Activated T-helper 2 cell treated with anti-CD3 and anti-CD28 coated beads, Interferon-gamma antibody, Interleukin-2, Interleukin-4, amounts not matched to agents 10 μg/mL and 5 μg/mL and 100 μg/mL, durations not matched to agents 14 hours and 24 hours and 36 hours (primary cell): ENCODE data around the gene CDYL2. TPM values are rescaled to one million over a fixed set of nuclear protein-coding genes. Genes with fewer than 3 reads are reported as not detected.

ENCODE experiments used
- DNase-seq: peaks from one replicate; pipeline ENCODE4 v3.0.0; 2021; ENCODE audit warnings: low spot score
- H3K27ac Mint-ChIP-seq: one replicate; pipeline ENCODE4 v1.8.0; 2021; ENCODE audit warnings: mixed read lengths
- H3K27me3 Mint-ChIP-seq: one replicate; pipeline ENCODE4 v1.8.0; 2021; ENCODE audit warnings: low read depth, mixed read lengths
- H3K36me3 Mint-ChIP-seq: one replicate; pipeline ENCODE4 v1.8.0; 2021; ENCODE audit warnings: low read depth, mixed read lengths
- H3K4me1 Mint-ChIP-seq: one replicate; pipeline ENCODE4 v1.8.0; 2021; ENCODE audit warnings: low read depth, mixed read lengths
- H3K4me3 Mint-ChIP-seq: one replicate; pipeline ENCODE4 v1.8.0; 2021; ENCODE audit warnings: low read depth, mild to moderate bottlenecking, moderate library complexity, mixed read lengths
- H3K9me3 Mint-ChIP-seq: one replicate; pipeline ENCODE4 v1.8.0; 2021; ENCODE audit warnings: mixed read lengths
- intact Hi-C: fragments of 100-400 bp; cut with micrococcal nuclease; formaldehyde crosslinking; loops from one replicate; pipeline ENCODE4 v1.15.1; 2023
- total RNA-seq: library from RNA; stranded (reverse); gene quantifications from 2 replicates; pipeline ENCODE4 v1.2.3, GENCODE V29; 2022

The CDYL2 gene
- total RNA-seq, 1 donor from 2014 or later, result 26.2 TPM

DNA sequence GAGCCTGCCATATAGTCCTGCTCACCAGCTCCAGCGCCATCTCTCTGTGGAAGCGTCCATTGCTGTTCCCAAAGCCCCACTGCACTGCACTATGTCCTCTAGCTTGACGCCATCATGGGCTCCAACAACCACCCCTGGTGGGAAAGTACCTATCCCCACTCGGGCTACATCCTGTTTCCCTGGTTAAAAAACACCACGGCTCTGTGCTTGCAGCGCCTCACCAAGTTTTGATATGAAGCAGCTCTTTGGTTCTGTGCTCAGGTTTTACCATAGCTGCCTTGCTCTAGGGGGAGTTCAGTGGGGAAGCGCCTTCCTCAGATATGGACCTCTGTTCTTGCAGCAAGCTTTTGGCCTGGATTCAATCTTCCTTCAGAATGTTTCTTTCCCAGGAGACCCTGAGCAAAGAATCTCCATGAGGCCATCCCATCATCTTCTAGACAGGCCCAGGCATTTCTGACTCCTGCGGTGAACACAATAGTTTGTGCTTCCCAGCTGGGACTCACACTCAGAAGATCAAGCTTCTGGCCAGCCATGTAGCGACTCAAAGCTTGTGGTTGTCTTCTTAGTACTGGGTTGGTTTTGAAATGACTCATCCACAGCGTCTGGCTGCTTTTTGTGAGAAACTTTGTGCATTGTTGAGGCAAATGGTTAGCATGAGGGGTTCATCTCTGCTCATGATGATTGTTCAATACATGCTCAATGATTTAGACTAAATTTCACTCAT is 224.1 kb downstream of the CDYL2 start:
- intact Hi-C loops, result loop anchor here (1.0 to 10.0 kb wide), 15 partner anchors 11 to 1805 kb away; partner anchors contain the start of gene MAF

DNA sequence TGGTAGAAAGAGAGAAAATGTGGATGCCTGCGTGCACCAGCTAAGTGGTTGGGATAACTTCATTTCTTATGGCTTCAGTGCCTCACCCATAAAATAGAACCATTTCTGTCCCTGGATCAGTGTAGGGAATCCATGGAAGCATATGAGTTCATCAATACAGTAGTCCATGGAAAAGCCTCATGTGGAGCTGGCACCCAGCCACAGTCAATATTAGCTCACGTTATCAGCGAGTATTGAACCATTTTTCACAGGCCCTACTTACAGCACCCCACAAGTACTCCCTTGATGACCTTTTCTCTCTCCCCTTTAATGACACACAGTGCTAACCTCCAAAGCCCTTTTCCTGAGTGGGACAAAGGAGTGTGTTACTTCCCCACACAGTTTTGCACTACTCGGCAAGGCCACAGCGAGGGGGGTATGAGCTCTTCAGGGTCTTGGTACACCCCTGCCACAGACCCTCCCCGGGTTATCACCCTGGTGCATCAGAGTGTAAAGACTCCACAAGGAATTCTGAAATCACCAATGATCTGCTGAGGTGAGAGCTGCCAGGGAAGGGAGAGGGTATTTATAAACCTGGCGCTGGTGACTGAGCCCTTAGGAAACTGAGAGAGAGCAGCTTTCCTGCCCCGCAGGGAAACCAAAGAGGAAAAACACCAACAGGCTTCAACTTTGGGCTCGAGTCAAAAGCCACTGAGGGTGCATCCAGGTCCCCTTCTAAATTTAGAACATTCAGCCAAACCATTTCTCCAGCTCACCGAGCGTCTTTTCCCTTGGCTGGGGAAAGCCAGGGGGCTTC is 226.7 kb downstream of the CDYL2 start:
- H3K27ac Mint-ChIP-seq, result no peak overlapping the region
- H3K36me3 Mint-ChIP-seq, result peaks cover 5% of the 10 kb centered on the region
- peaks cover 3% of the 10 kb centered on the region for H3K9me3 Mint-ChIP-seq
- H3K27me3 Mint-ChIP-seq, result no peaks in the 10 kb centered on the region
- no peak overlapping the region for H3K4me3 Mint-ChIP-seq
- peaks cover 29% of the 10 kb centered on the region for H3K4me1 Mint-ChIP-seq
- intact Hi-C loops, result no loop called here
- no peak for DNase-seq

More for the DNA sequence above, 224.1 kb downstream of the CDYL2 start:
- Mint-ChIP-seq H3K36me3 (peaks cover 5% of the 10 kb centered on the region), H3K27ac (peak overlapping the region; percentile 99), H3K4me1 (peaks cover 51% of the 10 kb centered on the region), H3K27me3 (no peaks in the 10 kb centered on the region), H3K9me3 (peaks cover 11% of the 10 kb centered on the region), H3K4me3 (peak overlapping the region; percentile 82)
- peak; percentile 76 for DNase-seq

- H3K4me1 Mint-ChIP-seq, result peaks cover 20% of the 10 kb centered on the region
- intact Hi-C loops, result no loop called here
- DNase-seq, result no peak
These were observed 228.0 kb downstream of the CDYL2 start for GRCh38 chr16:80576343-80576912.

DNA sequence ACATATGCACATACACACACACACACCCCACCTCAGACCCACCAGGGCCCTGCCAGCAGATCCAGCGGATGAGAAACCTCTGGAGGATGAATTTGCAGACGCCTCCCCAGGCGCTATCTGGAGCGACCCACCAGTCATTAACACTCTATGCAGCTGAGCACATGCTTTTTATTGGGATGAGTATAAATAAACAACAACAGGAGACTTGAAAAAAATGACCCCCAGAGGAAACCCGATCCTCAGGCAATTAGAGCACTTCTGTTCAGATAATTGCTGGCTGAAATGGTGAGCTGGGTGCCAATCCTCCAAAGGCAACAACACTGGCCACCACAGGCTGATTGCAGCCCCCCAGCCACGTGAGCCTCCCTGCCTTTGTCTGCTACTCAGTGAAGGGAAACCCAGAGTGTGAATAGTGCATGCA is 230.7 kb downstream of the CDYL2 start:
- peaks cover 12% of the 10 kb centered on the region for H3K9me3 Mint-ChIP-seq
- no peak overlapping the region for H3K27ac Mint-ChIP-seq
- intact Hi-C loops, result no loop called here
- no peak overlapping the region for H3K4me3 Mint-ChIP-seq
- DNase-seq, result no peak
- H3K36me3 Mint-ChIP-seq, result peaks cover 5% of the 10 kb centered on the region
- peaks cover 25% of the 10 kb centered on the region for H3K4me1 Mint-ChIP-seq
- H3K27me3 Mint-ChIP-seq, result peaks cover 2% of the 10 kb centered on the region

More at GRCh38 chr16:80576343-80576912, 228.0 kb downstream of the CDYL2 start:
- Mint-ChIP-seq H3K27me3 (peaks cover 2% of the 10 kb centered on the region), H3K9me3 (peaks cover 11% of the 10 kb centered on the region), H3K27ac (no peak overlapping the region), H3K4me3 (no peak overlapping the region), H3K36me3 (peaks cover 6% of the 10 kb centered on the region)

- peaks cover 2% of the 10 kb centered on the region for H3K27me3 Mint-ChIP-seq
- intact Hi-C loops, result no loop called here
- H3K4me1 Mint-ChIP-seq, result peaks cover 38% of the 10 kb centered on the region
- no peak for DNase-seq
- H3K4me3 Mint-ChIP-seq, result peak overlapping the region; percentile 34
- H3K9me3 Mint-ChIP-seq, result peaks cover 16% of the 10 kb centered on the region
- peak overlapping the region; percentile 83 for H3K27ac Mint-ChIP-seq
- H3K36me3 Mint-ChIP-seq, result peaks cover 5% of the 10 kb centered on the region
These were observed 234.3 kb downstream of the CDYL2 start for GRCh38 chr16:80570106-80570478.

DNA sequence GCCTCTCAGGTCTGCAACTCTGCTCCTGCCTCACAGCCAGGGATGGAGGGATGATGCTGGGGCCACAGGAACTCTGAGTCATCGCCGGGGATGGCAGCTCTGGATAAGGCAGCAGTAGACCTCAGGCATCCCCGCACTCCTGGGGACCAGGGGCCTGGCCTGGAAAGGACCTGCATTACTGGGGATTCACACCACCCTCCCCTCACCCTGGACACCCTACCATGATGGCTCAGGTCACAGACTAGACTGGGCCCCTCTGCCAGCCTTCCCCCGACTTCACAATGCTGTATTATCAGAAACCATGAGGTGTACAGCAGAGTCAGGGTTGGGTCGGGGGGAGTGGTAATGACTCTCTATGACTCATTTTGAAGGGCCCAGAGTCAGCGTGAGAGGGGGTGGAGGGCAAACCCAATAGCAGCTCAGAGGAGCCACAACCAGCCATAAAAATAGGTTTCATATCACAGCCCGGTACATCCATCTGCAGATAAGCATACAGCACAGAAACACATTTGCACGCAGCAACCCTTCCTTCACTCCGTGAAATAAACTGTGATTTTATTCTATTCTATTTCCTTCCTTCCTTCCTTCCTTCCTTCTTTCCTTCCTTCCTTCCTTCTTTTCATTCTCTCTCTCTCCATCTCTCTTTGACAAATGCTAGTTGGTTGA is 234.8 kb downstream of the CDYL2 start:
- Mint-ChIP-seq H3K36me3 (peaks cover 5% of the 10 kb centered on the region), H3K4me1 (peaks cover 42% of the 10 kb centered on the region), H3K27me3 (peaks cover 2% of the 10 kb centered on the region), H3K4me3 (peak overlapping the region; percentile 34), H3K27ac (peak overlapping the region; percentile 83), H3K9me3 (peaks cover 16% of the 10 kb centered on the region)
- peak; percentile 76 for DNase-seq
- intact Hi-C loops, result loop anchor here (1.0 to 5.0 kb wide), 5 partner anchors 11 to 238 kb away; partner anchors contain the start of gene DYNLRB2

DNA sequence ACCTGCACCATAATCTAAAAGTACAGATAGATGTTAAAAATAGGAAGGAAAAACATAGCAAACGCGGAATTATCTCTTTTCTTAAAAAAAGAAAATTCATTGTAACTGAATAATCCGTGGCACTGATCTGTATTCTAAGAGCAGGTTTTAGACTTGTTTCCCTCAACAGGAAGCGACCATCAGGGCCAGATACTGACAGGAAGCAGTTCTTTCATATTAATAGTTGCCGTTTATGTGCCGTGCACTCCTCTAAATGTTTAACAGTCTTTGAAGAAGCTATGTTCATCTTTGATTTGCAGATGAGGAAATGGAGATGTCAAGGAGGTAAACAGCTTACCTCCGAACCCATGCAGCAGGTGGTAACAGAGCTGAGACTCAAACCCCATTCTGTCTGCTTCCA is 240.0 kb downstream of the CDYL2 start:
- Mint-ChIP-seq H3K27me3 (peaks cover 9% of the 10 kb centered on the region), H3K4me1 (peaks cover 40% of the 10 kb centered on the region), H3K27ac (no peak overlapping the region), H3K4me3 (no peak overlapping the region), H3K36me3 (no peaks in the 10 kb centered on the region), H3K9me3 (peaks cover 4% of the 10 kb centered on the region)
- no peak for DNase-seq
- intact Hi-C loops, result no loop called here

DNA sequence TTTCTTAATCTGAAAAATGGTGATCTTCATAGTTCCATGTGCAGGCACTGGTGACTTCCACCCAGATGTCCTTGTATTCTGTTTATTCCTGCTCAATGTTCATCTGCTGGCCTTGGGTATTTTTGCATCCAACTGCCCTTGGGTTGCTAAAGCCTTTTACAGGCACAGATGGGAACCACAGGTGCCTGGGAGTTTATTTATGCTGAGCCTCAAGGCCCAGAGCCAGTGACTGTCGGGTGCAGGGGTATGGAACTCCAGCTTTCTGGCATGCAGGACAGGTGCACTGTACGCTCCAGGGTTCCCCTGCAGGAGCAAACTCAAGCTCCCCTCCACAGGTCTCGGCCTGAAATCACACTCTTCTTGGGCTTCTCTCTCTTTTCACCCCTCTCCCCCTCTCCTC is 241.3 kb downstream of the CDYL2 start:
- no peak for DNase-seq
- peaks cover 31% of the 10 kb centered on the region for H3K4me1 Mint-ChIP-seq
- H3K9me3 Mint-ChIP-seq, result peaks cover 4% of the 10 kb centered on the region
- H3K4me3 Mint-ChIP-seq, result no peak overlapping the region
- H3K36me3 Mint-ChIP-seq, result no peaks in the 10 kb centered on the region
- peaks cover 9% of the 10 kb centered on the region for H3K27me3 Mint-ChIP-seq
- no peak overlapping the region for H3K27ac Mint-ChIP-seq
- intact Hi-C loops, result no loop called here

GRCh38 chr16:80559369-80559768 is 245.0 kb downstream of the CDYL2 start:
- peaks cover 16% of the 10 kb centered on the region for H3K4me1 Mint-ChIP-seq
- peaks cover 14% of the 10 kb centered on the region for H3K27me3 Mint-ChIP-seq
- no peak overlapping the region for H3K4me3 Mint-ChIP-seq
- no peak for DNase-seq
- H3K36me3 Mint-ChIP-seq, result no peaks in the 10 kb centered on the region
- intact Hi-C loops, result no loop called here
- H3K9me3 Mint-ChIP-seq, result no peaks in the 10 kb centered on the region
- H3K27ac Mint-ChIP-seq, result no peak overlapping the region

DNA sequence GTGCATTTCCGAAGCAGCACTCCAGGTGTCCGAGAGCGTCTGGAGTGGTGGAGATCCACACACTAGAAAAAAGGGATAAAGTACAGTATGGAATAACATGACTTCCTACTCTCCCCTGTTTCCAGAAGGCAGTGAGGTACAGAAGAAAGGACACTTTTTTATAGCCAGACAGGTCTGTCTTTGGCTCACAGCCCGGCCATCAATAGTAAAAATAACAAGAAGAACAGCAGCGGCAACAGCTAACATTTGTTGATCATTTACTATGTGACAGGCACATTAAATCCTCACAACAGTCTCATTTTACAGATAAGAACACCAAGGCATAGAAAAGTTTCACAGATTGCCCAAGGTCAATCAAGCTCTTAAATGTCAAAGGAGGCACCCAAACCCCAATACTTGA is 247.4 kb downstream of the CDYL2 start:
- DNase-seq, result no peak
- no peak overlapping the region for H3K4me3 Mint-ChIP-seq
- peaks cover 13% of the 10 kb centered on the region for H3K27me3 Mint-ChIP-seq
- no peak overlapping the region for H3K27ac Mint-ChIP-seq
- H3K4me1 Mint-ChIP-seq, result peaks cover 18% of the 10 kb centered on the region
- H3K9me3 Mint-ChIP-seq, result no peaks in the 10 kb centered on the region
- H3K36me3 Mint-ChIP-seq, result no peaks in the 10 kb centered on the region
- intact Hi-C loops, result no loop called here

DNA sequence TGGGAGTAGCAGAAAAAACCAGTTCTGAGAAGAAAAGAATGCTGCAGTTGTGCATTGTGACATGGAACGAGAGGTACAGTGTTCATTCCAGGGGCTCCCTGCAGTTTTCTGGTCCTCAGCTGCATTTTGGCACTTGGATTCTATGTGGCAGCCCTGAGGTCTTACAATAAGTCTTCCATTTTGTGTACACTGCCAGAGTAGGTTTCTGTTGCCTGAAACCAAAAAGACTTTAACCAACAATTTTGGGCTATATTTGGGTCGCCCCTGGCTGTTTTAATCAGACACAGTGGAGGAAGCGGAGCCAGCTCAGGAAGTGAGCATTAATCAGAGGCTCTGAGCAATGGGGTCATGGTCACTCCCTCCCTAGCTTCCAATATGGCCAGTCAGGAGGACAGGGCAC is 247.9 kb downstream of the CDYL2 start:
- intact Hi-C loops, result no loop called here
- H3K27me3 Mint-ChIP-seq, result peaks cover 13% of the 10 kb centered on the region
- no peak overlapping the region for H3K4me3 Mint-ChIP-seq
- peaks cover 18% of the 10 kb centered on the region for H3K4me1 Mint-ChIP-seq
- no peak overlapping the region for H3K27ac Mint-ChIP-seq
- DNase-seq, result no peak
- no peaks in the 10 kb centered on the region for H3K36me3 Mint-ChIP-seq
- H3K9me3 Mint-ChIP-seq, result no peaks in the 10 kb centered on the region

DNA sequence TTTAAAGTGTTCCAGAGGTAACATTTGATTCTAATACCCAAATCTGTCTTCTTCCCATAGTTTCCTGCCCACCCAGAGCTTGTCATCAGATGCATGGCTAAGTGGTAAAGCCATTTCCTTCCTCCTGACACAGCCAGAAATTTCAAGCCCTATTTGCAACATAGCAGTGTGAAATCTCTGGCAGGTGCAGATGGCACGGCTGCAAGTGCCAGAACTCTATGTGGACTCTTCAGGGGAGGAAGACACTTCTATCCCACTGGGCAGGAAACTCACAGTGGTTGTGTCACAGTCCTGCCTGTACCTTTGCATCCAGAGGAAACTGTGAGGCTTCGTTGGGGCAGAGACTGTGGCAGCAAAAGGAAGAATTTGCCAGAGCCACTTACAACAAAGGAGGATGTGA is 250.4 kb downstream of the CDYL2 start:
- no peak overlapping the region for H3K4me3 Mint-ChIP-seq
- no peak overlapping the region for H3K27ac Mint-ChIP-seq
- intact Hi-C loops, result no loop called here
- DNase-seq, result no peak
- peaks cover 15% of the 10 kb centered on the region for H3K4me1 Mint-ChIP-seq
- no peaks in the 10 kb centered on the region for H3K9me3 Mint-ChIP-seq
- peaks cover 10% of the 10 kb centered on the region for H3K27me3 Mint-ChIP-seq
- H3K36me3 Mint-ChIP-seq, result no peaks in the 10 kb centered on the region
